Stimulated activated CD4-positive, alpha-beta T cell treated with anti-CD3 and anti-CD28 coated beads, Interleukin-4, amount 100 ng/mL, for 48 hours (primary cell): ENCODE results near the gene PCBP3.
"Not testable (repeated sequence)": the region's sequence is repeated elsewhere in the genome, so short reads cannot be mapped to it uniquely, and the experiment has no call there.

Source experiments
- DNase-seq, 2 donors: peaks; one replicate each; pipeline ENCODE4 v3.0.0-alpha.2; 2020; ENCODE audit warnings: low read depth in 2 of 2

Gene PCBP3

GRCh38 chr21:45613396-45613795 is 30.1 kb upstream of the PCBP3 start:
- DNase-seq: no peak

GRCh38 chr21:45613881-45614280 is 29.6 kb upstream of the PCBP3 start:
- DNase-seq: no peak

- DNase-seq: peak; percentile 66 to 72
Observed at GRCh38 chr21:45615145-45615711, 28.3 kb upstream of the PCBP3 start.

- no peak for DNase-seq
Observed at GRCh38 chr21:45617021-45617921, 26.3 kb upstream of the PCBP3 start.

- DNase-seq: no peak
Observed at GRCh38 chr21:45618287-45618686, 25.2 kb upstream of the PCBP3 start.

GRCh38 chr21:45618846-45619485 is 24.6 kb upstream of the PCBP3 start:
- DNase-seq: no peak

GRCh38 chr21:45620201-45620923 is 23.2 kb upstream of the PCBP3 start:
- DNase-seq: no peak

GRCh38 chr21:45621435-45622331 is 21.8 kb upstream of the PCBP3 start:
- DNase-seq: not testable (repeated sequence)

GRCh38 chr21:45622416-45623097 is 21.0 kb upstream of the PCBP3 start:
- DNase-seq: no peak

- no peak for DNase-seq
Observed at GRCh38 chr21:45623436-45623835, 20.1 kb upstream of the PCBP3 start.

GRCh38 chr21:45626127-45626526 is 17.4 kb upstream of the PCBP3 start:
- not testable (repeated sequence) for DNase-seq

GRCh38 chr21:45629046-45629981 is 14.2 kb upstream of the PCBP3 start:
- no peak for DNase-seq

GRCh38 chr21:45630066-45630694 is 13.3 kb upstream of the PCBP3 start:
- no peak for DNase-seq

GRCh38 chr21:45630876-45631275 is 12.6 kb upstream of the PCBP3 start:
- no peak for DNase-seq

- DNase-seq: no peak
Observed at GRCh38 chr21:45631540-45631939, 12.0 kb upstream of the PCBP3 start.

- no peak for DNase-seq
Observed at GRCh38 chr21:45632160-45632559, 11.4 kb upstream of the PCBP3 start.

- DNase-seq: no peak
Observed at GRCh38 chr21:45632637-45633251, 10.8 kb upstream of the PCBP3 start.

- DNase-seq: no peak
Observed at GRCh38 chr21:45634511-45635183, 8.9 kb upstream of the PCBP3 start.
